Measurements from ENCODE around the gene SPEG. TPM values are rescaled to one million over a fixed set of nuclear protein-coding genes. Genes with fewer than 3 reads are reported as not detected.
A peak's percentile ranks its signal among the peaks of the same experiment; 100 is the strongest.

The SPEG gene
- polyA plus RNA-seq, 2 of the 4 experiments (the other 2 are of a cell fraction): 2.3 to 11.5 TPM

GRCh38 chr2:219496825-219497494 lies 62.3 kb downstream of the SPEG start:
- no peak for FAIRE-seq
- Histone ChIP-seq H3K27ac (peak overlapping the region; percentile 84 to 91; a peak in 3 of 6 replicates), H3K9me3 (no peaks in the 10 kb centered on the region), H3K4me3 (peak overlapping the region; percentile 75; the same call in 2 of the 3 replicates), H3K4me2 (peak overlapping the region; percentile 83), H3K4me1 (peaks cover 22% of the 10 kb centered on the region; the same call in 2 of the 3 replicates)
- DNase-seq (ENCODE audit: low read depth in 1 of 2, low spot score in 1 of 2): no peak
- WGBS (ENCODE audit: missing lambda C conversion rate): 92% methylated on average over 61 of the region's 61 CpGs
- TF ChIP-seq GATA3 (IDR thresholded peaks at IDR 0.05; ENCODE audit: borderline replicate concordance) (no peak), HES2 (IDR thresholded peaks at IDR 0.05) (no peak), ATOH8 (CRISPR knock-in tag; IDR thresholded peaks at IDR 0.05; ENCODE audit: low read depth) (no peak), TFCP2L1 (CRISPR knock-in tag; IDR thresholded peaks at IDR 0.05) (no peak), ELK1 (IDR thresholded peaks at IDR 0.05; ENCODE audit: low read depth, low read length) (no peak), JUNB (IDR thresholded peaks at IDR 0.05) (no peak), RAD21 (conservative IDR thresholded peaks at IDR 0.05 in 1 of 2, IDR thresholded peaks at IDR 0.05 in 1 of 2) (no peak), POLR2A (IDR thresholded peaks at IDR 0.05; ENCODE audit: low read length) (no peak), FOSB (CRISPR knock-in tag; IDR thresholded peaks at IDR 0.05) (no peak), JUN (IDR thresholded peaks at IDR 0.05) (no peak), PHF8 (IDR thresholded peaks at IDR 0.05; ENCODE audit: borderline replicate concordance, low read depth) (no peak), EHMT2 (IDR thresholded peaks at IDR 0.05; ENCODE audit: low read depth) (no peak), CBX2 (IDR thresholded peaks at IDR 0.05; ENCODE audit: borderline replicate concordance, low read depth) (no peak), NR3C1 (IDR thresholded peaks at IDR 0.05) (no peak)
- ATAC-seq: no peak
- POLR2A ChIA-PET: interaction anchor here (1.9 kb wide), 3 partner anchors 8 to 13 kb away, joined by 9 to 24 read pairs (median 10); no protein-coding TSS in a partner anchor
- CTCF ChIA-PET: interaction anchor here (0.9 to 89.4 kb wide), 4 partner anchors 9 to 338 kb away, joined by 3 to 3291 read pairs (median 1650); partner anchors contain the start of genes ASIC4, CHPF, GMPPA and SPEG

GRCh38 chr2:219497495-219498279 lies 63.0 kb downstream of the SPEG start:
- TF ChIP-seq PHF8 (IDR thresholded peaks at IDR 0.05; ENCODE audit: borderline replicate concordance, low read depth): no peak
- peak; percentile 63 for TF ChIP-seq POLR2A (IDR thresholded peaks at IDR 0.05; ENCODE audit: low read length)
- 0 out of 2 replicates have a peak, but pooled peaks have one; percentile 48 for TF ChIP-seq TFCP2L1 (CRISPR knock-in tag; IDR thresholded peaks at IDR 0.05)
- TF ChIP-seq PBX3 (IDR thresholded peaks at IDR 0.05): no peak
- peak; percentile 72 for TF ChIP-seq E2F6 (IDR thresholded peaks at IDR 0.05; ENCODE audit: borderline replicate concordance, low read depth)
- peak in 1 of 2 experiments; percentile 26; a peak in 2 of 5 replicates for TF ChIP-seq JUN (IDR thresholded peaks at IDR 0.05)
- no peak for TF ChIP-seq SREBF2 (IDR thresholded peaks at IDR 0.05)
- 0 out of 2 replicates have a peak, but pooled peaks have one; percentile 13 for TF ChIP-seq GATA3 (IDR thresholded peaks at IDR 0.05; ENCODE audit: borderline replicate concordance)
- peak; percentile 79 for TF ChIP-seq MAX (IDR thresholded peaks at IDR 0.05)
- Histone ChIP-seq H3K27ac (peak overlapping the region; percentile 84 to 91), H3K9me3 (no peaks in the 10 kb centered on the region), H3K4me2 (peak overlapping the region; percentile 83), H3K4me1 (peaks cover 22% of the 10 kb centered on the region; the same call in 2 of the 3 replicates), H3K4me3 (peak overlapping the region; percentile 75)
- ATAC-seq (peak; percentile 76 to 87), DNase-seq (ENCODE audit: low read depth in 1 of 2, low spot score in 1 of 2) (peak; percentile 85 to 88), FAIRE-seq (no peak)
- POLR2A ChIA-PET: interaction anchor here (0.6 to 2.0 kb wide), 12 partner anchors 9 to 110 kb away, joined by 3 to 24 read pairs (median 6); partner anchors contain the start of genes DNPEP, OBSL1 and STK11IP
- CTCF ChIA-PET: interaction anchor here (3.2 to 89.4 kb wide), 3 partner anchors 9 to 95 kb away, joined by 8 to 3291 read pairs (median 3291); partner anchors contain the start of genes ASIC4, CHPF, GMPPA and SPEG
- WGBS (ENCODE audit: missing lambda C conversion rate): 23% methylated on average over 42 of the region's 59 CpGs

Data from A549 (cell line).